Endodermal cell (in vitro differentiated cells): ENCODE results near the gene KIN. TPM values are rescaled to one million over a fixed set of nuclear protein-coding genes. Genes with fewer than 3 reads are reported as not detected.

Source experiments
- DNase-seq: peaks from one replicate; pipeline ENCODE4 v3.0.0-alpha.2; 2017
- H3K27ac ChIP-seq: 2 replicates; pipeline ENCODE4 v1.5.1; 2013; ENCODE audit warnings: mild to moderate bottlenecking, low read depth, low read length, moderate library complexity
- H3K27me3 ChIP-seq: 2 replicates; pipeline ENCODE4 v1.6.1; 2013; ENCODE audit warnings: mild to moderate bottlenecking, low read length, moderate library complexity; ENCODE audit not compliant: insufficient read depth, control insufficient read depth, poor library complexity, severe bottlenecking
- H3K36me3 ChIP-seq: 2 replicates; pipeline ENCODE4 v1.7.0; 2013; ENCODE audit warnings: mild to moderate bottlenecking, low read length, moderate library complexity; ENCODE audit not compliant: control insufficient read depth, insufficient read depth
- H3K4me1 ChIP-seq: one replicate; pipeline ENCODE4 v1.7.0; 2013; ENCODE audit warnings: low read length; ENCODE audit not compliant: control insufficient read depth, insufficient read depth
- H3K4me3 ChIP-seq: 2 replicates; pipeline ENCODE4 v1.5.1; 2013; ENCODE audit warnings: mild to moderate bottlenecking, low read length, moderate library complexity
- H3K9ac ChIP-seq: 2 replicates; pipeline ENCODE4 v1.6.1; 2013; ENCODE audit warnings: mild to moderate bottlenecking, low read length, moderate library complexity; ENCODE audit not compliant: poor library complexity, severe bottlenecking; ENCODE audit errors: extremely low read depth
- H3K9me3 ChIP-seq: 2 replicates; pipeline ENCODE4 v1.6.1; 2013; ENCODE audit warnings: mild to moderate bottlenecking, low read length, moderate library complexity; ENCODE audit not compliant: control insufficient read depth
- H3K27ac Mint-ChIP-seq: 2 replicates; pipeline ENCODE4 v1.8.0; 2020; ENCODE audit warnings: mixed read lengths
- H3K27me3 Mint-ChIP-seq: 2 replicates; pipeline ENCODE4 v1.8.0; 2021; ENCODE audit warnings: mild to moderate bottlenecking, mixed read lengths; ENCODE audit not compliant: insufficient read depth
- H3K36me3 Mint-ChIP-seq: 2 replicates; pipeline ENCODE4 v1.8.0; 2020; ENCODE audit warnings: low read depth, mixed read lengths
- H3K4me1 Mint-ChIP-seq: 2 replicates; pipeline ENCODE4 v1.8.0; 2020; ENCODE audit warnings: mixed read lengths
- H3K4me3 Mint-ChIP-seq: 2 replicates; pipeline ENCODE4 v1.8.0; 2020; ENCODE audit warnings: mild to moderate bottlenecking, moderate library complexity, mixed read lengths
- H3K9me3 Mint-ChIP-seq: 2 replicates; pipeline ENCODE4 v1.8.0; 2020; ENCODE audit warnings: mild to moderate bottlenecking, mixed read lengths
- CTCF ChIP-seq: fragments of 200-600 bp; sonication (generic); conservative IDR thresholded peaks from 2 replicates; pipeline ENCODE4 v1.5.0; 2021; ENCODE audit warnings: antibody characterized with exemption, mild to moderate bottlenecking
- WGBS, 2 experiments: methylation state at CpG; one replicate each; pipeline versions ENCODE4 v1.1.5 to v1.1.7; 2013; ENCODE audit warnings: missing lambda C conversion rate in 2 of 2, mixed read lengths in 1 of 2; ENCODE audit not compliant: insufficient coverage in 1 of 2, insufficient read length in 1 of 2; 5-methylcytosine and 5-hydroxymethylcytosine counted together
- total RNA-seq, 2 donors: library from RNA; stranded (reverse); fragmentation: NEBNext Ultra II Directional in 1 of 2; extraction: Animal tissue kit (Norgen Biotek cat#: 25700) in 1 of 2; gene quantifications; 2 replicates in 1 of 2; 3 replicates in 1 of 2; pipeline ENCODE4 v1.2.1, GENCODE V29; 2021

KIN gene
- total RNA-seq, 2 donors from 2014 or later = 17.9 TPM

DNA sequence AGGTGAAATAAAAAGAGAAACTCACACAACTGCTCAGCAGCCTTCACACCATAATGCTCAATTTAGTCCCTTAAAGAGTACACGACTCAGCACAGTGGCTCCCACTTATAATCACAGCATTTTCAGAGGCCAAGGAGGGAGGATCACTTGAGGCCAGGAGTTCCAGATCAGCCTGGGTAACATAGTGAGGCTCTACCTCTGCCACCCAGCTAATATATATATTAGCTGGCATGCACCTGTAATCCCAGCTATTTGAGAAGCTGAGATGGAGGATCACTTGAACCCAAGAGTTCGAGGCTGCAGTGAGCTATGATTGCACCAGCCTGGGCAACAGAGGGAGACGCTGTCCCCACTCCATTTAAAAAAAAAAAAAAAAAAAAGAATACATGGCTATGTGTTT lies 82.5 kb downstream of the KIN start:
- H3K9me3 ChIP-seq = no peaks in the 10 kb centered on the region
- no peak overlapping the region for H3K9ac ChIP-seq
- Mint-ChIP-seq H3K27me3 (no peaks in the 10 kb centered on the region), H3K4me3 (no peak overlapping the region), H3K4me1 (no peaks in the 10 kb centered on the region), H3K9me3 (no peaks in the 10 kb centered on the region), H3K27ac (no peak overlapping the region), H3K36me3 (no peaks in the 10 kb centered on the region)
- H3K36me3 ChIP-seq = no peaks in the 10 kb centered on the region
- TF ChIP-seq CTCF = no peak
- 97 to 100% methylated on average over 1 to 3 of the region's 3 CpGs for WGBS, 2 experiments
- no peak overlapping the region for H3K27ac ChIP-seq
- DNase-seq = no peak
- H3K4me1 ChIP-seq = no peaks in the 10 kb centered on the region
- H3K27me3 ChIP-seq = no peaks in the 10 kb centered on the region
- no peak overlapping the region for H3K4me3 ChIP-seq

GRCh38 chr10:7704071-7705016 lies 83.4 kb downstream of the KIN start:
- Mint-ChIP-seq H3K36me3 (no peaks in the 10 kb centered on the region), H3K9me3 (no peaks in the 10 kb centered on the region), H3K27me3 (no peaks in the 10 kb centered on the region), H3K27ac (no peak overlapping the region), H3K4me1 (no peaks in the 10 kb centered on the region), H3K4me3 (no peak overlapping the region)
- H3K4me3 ChIP-seq = no peak overlapping the region
- H3K27ac ChIP-seq = no peak overlapping the region
- TF ChIP-seq CTCF = no peak
- no peaks in the 10 kb centered on the region for H3K9me3 ChIP-seq
- 90 to 100% methylated on average over 1 to 8 of the region's 8 CpGs for WGBS, 2 experiments
- DNase-seq = no peak
- no peaks in the 10 kb centered on the region for H3K4me1 ChIP-seq
- H3K36me3 ChIP-seq = no peaks in the 10 kb centered on the region
- no peak overlapping the region for H3K9ac ChIP-seq
- H3K27me3 ChIP-seq = no peaks in the 10 kb centered on the region

- no peak for TF ChIP-seq CTCF
- WGBS, 2 experiments = 85 to 95% methylated on average over 3 to 4 of the region's 4 CpGs
- no peak within 1 kb of the TSS for H3K9ac ChIP-seq
- no peaks in the 10 kb centered on the region for H3K9me3 Mint-ChIP-seq
- H3K4me1 ChIP-seq = no peaks in the 10 kb centered on the region
- H3K9me3 ChIP-seq = no peaks in the 10 kb centered on the region
- H3K27me3 ChIP-seq = no peaks in the 10 kb centered on the region
- H3K27ac Mint-ChIP-seq = no peak within 1 kb of the TSS
- no peaks in the 10 kb centered on the region for H3K4me1 Mint-ChIP-seq
- no peak within 1 kb of the TSS for H3K4me3 Mint-ChIP-seq
- H3K4me3 ChIP-seq = no peak within 1 kb of the TSS
- no peaks in the 10 kb centered on the region for H3K36me3 ChIP-seq
- no peaks in the 10 kb centered on the region for H3K36me3 Mint-ChIP-seq
- no peak for DNase-seq
- no peaks in the 10 kb centered on the region for H3K27me3 Mint-ChIP-seq
- no peak within 1 kb of the TSS for H3K27ac ChIP-seq
These were observed 84.7 kb downstream of the KIN start, which contains the start of gene ITIH2 for GRCh38 chr10:7703140-7703539. Gene ITIH2 (plus strand): TSS chr10:7703316. CDS start chr10:7703435, 119 bp downstream.
